NCI-H2107 treated with DMSO at 0.1 percent for 48 hours (cell line): ENCODE results near the gene PTHLH.

ENCODE experiments used
- DNase-seq: peaks from one replicate; lab custom pipeline; 2025; ENCODE audit not compliant: unreplicated experiment; lab: John Stamatoyannopoulos, UW

The PTHLH gene

GRCh38 chr12:27975222-27976136, 2.9 kb upstream of the PTHLH start:
- DNase-seq = no peak

DNA sequence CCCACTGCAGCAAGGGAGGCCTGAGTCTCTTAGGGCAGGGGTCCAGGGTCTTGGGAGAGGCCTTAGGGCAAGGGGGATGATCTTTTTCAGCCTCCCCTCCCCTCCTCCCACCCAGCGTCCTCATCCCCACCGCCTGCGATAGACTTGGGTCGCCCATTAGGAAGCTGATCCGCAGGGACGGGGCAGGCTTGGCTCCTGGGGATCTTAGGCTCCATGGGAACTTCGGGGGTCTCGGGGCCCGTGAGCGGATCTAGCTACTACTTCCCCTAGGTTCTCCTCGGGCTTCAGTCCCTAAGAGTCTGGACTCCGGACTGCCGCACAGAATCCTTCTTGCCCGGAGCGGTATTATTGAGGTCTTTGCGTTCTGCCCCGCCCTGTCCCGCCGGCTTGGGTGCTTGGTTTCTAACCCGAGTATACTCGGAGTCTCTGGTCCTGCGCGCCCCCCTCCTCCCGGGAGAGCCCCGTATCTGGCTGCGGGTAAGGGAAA, 2.2 kb upstream of the PTHLH start:
- DNase-seq = no peak

DNA sequence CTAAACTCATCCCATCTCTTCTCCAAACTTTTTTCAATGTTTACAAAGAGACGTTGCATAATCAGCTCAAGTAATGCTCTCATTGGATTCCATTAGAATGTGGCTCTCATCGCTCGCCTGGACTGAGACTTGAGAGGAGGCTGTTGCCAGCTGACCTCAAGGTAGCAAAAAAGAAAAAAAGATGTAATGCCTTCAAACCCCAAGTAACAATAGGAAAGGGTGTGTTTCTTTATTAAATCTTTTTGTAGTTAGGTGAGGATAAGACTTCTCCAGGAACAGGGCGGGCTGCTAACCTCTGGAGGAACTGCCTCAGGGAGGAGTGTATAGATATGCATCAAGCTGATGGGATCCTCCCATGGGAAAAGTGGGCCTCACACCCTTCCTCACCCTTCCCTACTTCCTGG, 956 bp upstream of the PTHLH start:
- no peak for DNase-seq

GRCh38 chr12:27971606-27972005, 927 bp downstream of the PTHLH start:
- no peak for DNase-seq

DNA sequence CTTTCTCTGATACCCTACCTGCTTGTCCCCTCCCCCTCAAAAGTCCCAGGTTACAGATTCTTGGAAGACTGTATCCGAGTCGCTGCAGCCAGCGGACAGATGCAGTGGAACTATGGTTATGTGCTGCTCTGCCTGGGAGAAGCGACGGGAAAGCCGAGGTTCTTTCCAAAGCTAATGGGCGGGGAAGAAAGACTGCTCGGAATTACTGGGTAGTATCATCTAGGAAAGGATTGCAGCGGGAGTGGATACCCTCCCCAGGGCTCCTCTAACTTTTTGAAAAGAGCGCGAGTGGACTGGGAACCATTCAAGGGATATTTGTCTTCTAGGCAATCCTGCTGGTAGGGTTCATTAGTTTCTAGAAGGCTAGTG, 1.4 kb downstream of the PTHLH start:
- DNase-seq = no peak

- DNase-seq = no peak
Measured at GRCh38 chr12:27970401-27971120, 2.0 kb downstream of the PTHLH start.

- DNase-seq = no peak
Measured at GRCh38 chr12:27969624-27970400, 2.7 kb downstream of the PTHLH start.

- no peak for DNase-seq
Measured at GRCh38 chr12:27968972-27969623, 3.4 kb downstream of the PTHLH start.

DNA sequence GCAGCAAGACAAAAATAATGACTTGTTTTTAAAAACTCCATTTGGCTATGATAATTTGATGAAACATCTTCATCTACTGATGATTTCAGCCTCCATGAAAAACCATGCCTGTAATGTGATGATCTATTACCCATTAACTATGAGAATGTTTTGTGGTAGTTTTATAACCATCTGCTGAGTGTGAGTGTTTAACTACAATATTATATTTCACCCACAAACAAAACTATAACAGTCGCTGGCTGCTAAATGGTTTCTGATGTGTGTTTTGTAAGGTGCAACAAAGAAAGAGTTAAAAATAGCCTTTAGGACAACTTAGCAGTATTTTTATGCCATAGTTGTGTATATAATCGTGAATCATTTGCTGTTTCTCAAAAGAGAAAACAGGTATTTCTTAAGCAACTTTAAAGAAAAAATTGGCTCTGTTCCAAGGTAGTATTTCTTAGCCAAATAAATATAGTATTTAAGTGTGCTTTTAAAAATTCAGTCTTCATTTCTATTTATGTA, 4.9 kb downstream of the PTHLH start:
- DNase-seq = peak; percentile 82

- no peak for DNase-seq
Measured at GRCh38 chr12:27966870-27967269, 5.7 kb downstream of the PTHLH start.

GRCh38 chr12:27965966-27966365, 6.6 kb downstream of the PTHLH start:
- no peak for DNase-seq

DNA sequence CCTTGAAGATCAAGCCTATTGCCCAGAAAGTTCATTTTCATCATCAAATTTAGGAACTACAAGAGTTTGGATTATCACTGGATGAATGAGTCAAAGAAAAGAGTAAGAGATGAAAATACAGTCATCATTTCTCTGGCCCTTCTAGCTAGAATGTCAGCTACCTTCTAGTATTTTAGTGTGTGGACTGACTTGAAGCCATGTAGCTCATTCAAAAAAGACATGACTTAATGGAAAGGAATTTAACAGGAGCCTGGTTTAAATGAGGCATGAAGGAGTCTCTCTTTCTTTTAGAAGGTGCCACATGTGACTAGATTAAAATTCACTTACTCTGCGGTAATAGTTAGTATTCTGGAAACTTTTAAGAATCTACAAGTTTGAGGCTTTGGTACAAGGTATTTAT, 7.1 kb downstream of the PTHLH start:
- no peak for DNase-seq

DNA sequence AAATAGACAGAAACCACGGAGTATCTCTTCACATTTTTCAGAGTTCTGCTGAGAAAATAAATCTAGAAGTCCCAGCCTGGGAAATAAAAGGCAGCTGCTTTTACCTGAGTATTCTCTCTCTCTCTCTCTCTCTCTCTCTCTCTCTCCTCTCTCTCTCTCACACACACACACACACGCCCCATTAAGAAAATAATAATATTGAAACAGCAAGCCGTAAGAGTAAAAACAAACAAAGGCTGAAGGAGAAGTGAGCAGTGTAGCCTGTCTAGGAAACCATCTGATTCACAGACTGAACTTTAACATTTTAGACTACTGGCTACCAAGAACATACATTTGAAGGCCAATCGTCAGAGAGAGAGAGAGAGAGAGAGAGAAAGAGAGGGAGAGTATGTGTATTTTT, 8.4 kb downstream of the PTHLH start:
- DNase-seq = no peak

DNA sequence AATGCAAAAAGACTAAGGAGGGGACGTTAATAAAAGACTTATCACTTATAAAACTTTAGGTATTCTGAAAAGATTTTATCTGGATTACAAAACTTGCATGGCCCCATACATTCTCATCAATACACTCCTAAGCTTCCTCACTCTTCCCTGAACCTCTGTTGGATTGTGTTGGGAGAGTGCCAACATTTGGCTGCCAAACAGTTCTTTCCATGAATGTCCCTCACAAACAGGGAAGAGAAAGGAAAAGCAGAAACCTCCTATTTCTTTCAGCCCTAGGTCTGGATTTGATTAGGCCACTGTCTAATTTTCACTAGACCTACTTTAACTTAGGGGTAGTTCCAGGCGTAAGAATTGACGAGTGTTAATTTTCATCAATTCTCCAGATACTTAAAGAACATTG, 11.7 kb downstream of the PTHLH start:
- DNase-seq = no peak

DNA sequence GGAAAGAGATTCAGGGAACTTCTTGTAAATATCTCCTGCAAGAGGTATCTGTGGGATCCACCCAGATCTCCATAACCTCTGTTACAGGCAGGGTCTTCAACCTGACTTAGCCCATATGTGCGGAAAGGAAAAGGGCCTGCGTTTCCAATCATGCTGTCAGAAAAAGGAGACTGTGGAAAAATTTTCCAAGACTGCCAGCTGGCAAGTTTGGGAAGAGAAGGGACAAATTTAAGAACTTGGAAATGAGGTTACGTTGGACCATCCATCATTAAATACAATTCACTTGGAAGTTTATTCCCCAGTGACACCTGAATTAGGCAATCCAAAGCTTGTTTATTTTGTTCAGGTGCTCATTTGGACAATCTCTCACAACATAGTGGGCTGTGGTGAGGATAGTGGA, 13.9 kb downstream of the PTHLH start:
- DNase-seq = no peak

DNA sequence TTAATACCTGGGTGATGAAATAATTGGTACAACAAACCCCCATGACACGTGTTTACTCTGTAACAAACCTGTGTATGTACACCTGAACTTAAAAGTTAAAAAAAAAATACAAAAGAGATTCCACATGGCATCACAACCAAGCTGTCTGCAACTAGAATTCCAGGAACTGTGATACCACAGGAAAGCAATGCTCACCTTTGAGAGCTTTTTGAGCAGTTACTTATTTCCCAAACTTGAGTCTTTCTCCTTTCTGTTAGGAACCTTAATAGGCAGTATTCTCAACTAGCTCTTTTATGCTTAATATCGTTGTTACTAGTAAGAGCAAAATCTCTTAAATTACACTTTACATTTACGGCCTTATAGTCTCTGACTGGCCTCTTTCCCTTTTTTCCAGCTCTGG, 15.2 kb downstream of the PTHLH start:
- no peak for DNase-seq

DNA sequence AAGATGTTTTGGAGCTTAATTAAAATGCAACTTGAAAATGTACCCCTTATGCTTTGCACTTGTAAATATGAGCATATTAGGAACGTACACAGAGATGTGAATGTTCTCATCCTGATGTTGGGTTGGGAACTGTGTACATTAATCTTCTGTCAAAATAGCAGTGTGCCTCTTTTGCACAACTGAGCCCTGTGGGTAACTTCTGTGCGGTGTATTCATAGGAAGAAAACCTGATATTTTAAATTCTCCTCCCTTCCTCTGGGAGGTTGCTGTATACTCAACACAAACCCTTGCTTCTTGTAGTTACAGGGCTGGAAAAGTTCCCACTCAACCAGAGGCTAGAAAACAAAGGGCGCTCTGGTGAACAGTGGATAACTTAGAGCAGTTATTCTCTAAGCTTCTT, 18.7 kb downstream of the PTHLH start:
- no peak for DNase-seq

GRCh38 chr12:27953348-27953747, 19.2 kb downstream of the PTHLH start:
- no peak for DNase-seq

DNA sequence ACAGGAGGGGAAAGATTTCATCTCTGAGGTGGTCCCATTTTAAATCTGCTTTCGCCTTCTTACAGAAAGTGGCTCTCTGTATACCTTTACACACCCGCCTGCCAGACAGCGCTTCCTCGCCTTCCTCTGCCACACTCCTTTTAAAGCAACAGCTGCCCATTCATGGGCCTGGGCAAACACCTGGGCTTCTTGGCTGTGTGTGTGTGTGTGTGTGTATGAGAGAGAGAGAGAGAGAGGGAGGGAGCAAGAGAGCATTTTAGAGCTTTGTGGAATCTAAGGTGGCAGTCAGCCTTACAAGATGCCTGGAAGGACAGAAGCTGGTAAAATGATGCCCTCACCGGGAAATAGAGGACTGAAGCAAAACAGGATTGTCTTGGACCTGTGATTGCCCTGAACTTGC, 20.0 kb downstream of the PTHLH start:
- DNase-seq = no peak

- no peak for DNase-seq
Measured at GRCh38 chr12:27951898-27952297, 20.6 kb downstream of the PTHLH start.

GRCh38 chr12:27946421-27946820, 26.1 kb downstream of the PTHLH start:
- DNase-seq = no peak
